NCI-H2196 treated with DMSO at 0.1 percent for 48 hours (cell line): ENCODE results near the gene GATAD2A.
"Not testable (repeated sequence)": the region's sequence is repeated elsewhere in the genome, so short reads cannot be mapped to it uniquely, and the experiment has no call there.

Experiments
- DNase-seq: peaks from one replicate; lab custom pipeline; 2025; ENCODE audit not compliant: unreplicated experiment; lab: John Stamatoyannopoulos, UW

The GATAD2A gene

DNA sequence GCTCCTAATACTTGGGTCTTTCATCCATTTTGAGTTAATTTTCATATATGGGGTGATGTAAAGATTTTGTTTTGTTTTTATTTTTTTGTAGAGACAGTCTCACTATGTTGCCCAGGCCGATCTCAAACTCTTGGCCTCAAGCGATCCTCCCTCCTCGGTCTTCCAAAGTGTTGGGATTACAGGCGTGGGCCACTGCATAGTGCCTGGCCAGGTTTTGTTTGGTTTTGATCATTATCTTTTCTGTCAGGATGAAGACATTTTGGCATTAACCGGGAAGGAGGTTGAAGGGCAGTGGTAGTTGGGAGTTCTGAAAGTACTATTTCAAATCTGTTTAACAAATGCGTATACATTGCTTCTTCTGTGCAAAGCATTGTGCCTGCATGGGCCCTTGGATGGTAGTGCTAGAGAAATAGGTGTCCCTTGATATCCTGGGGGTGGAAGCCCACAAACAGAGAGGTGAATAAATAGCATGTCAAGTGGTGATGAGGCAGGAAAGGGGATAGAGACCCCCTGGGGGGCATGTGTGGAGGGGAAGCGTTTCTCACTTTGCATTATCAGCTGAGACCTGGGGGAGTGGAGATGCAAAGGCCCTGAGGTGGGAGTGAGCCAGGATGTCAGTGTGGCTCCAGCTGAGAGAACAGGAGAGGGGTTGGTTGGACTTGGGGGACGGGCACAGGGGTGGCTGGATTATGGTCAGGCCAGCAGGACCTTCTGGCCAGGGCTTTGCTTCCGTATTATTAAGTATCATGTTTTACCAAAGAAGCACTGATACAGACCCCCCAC, 41.4 kb downstream of the GATAD2A start:
- DNase-seq = no peak

DNA sequence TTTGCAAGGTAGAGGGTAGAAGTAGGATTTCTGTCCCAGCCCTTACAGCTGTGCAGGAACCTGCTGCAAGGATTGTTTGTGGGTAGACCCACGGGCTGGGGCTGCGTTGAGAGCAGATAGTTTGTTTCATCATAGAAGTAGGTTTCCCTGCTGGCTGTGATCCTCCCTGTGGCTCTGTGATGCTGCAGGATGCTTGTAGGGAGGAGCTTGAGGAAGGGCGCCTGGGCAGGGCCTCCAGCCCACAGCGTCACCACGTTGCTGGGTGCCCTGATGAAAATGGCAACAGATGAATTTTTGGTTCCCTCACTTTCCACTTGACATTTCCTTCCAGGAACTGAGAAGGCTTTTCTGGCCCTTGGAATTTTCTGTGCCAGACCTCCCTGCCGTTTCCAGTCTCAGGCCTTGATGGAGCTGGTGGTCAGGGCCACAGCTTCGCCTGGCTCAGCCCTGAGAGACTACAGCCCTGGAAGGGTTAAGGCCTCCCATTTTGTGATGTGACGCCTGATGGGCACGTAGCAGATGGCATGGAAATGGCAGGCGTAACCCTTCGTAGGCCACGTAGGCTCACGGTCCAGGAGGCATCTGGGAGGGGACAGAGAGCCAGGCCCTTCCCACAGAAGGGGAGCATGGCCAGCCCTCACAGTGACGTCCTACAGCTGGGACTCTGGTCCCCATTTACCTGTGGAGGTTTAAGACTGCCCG, 42.2 kb downstream of the GATAD2A start:
- DNase-seq = no peak

DNA sequence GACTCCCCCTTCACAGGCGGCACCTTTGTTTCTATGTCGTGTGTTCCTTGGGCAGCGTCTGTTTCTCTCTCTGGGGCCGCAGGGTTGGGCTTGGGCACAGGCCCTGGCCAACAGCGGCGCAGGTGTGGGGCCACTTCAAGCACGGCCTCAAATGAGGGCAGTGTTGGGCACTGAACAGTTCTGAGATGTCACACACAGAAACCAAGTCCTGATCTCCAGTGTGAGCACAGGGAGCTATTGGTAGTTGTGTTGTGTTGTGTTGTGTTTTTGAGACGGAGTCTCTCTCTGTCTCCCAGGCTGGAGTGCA, 42.7 kb downstream of the GATAD2A start:
- DNase-seq = no peak

DNA sequence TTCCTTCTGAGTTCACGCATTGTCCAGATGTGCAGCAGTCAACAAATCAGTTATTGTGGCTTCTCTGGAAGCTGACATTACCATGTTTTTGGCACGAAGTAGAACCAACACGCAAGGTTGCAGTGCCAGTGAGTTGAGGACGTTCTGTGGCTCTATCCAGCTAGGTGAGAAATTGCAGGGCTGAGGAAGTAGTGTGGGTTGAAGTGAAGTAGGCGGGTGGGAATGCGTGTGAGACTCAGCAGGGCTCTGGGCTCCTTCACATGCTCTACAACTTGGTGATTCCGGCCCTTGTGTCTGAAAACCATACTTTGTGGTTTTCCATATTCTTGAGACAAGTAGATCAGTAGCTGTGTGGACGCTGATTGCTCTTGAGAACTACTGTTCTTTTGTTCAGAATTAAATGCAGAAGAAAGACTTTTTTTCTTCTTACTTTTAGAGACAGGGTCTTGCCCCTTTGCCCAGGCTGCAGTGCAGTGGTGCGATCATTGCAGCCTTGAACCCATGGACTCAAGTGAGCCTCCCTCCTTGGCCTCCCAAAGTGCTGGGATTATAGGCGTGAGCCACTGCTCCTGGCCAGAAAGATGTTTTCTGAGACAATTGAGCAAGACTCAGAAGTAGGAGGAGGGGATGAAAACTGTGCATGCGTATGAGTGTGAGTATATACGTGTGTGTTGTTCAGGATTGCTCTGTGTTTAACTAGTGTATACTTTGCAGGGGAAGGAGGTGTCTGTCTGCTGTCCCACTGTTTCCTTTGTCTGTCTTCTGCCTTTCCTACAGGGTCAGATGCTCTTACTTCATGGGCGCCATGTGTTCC, 46.2 kb downstream of the GATAD2A start:
- no peak for DNase-seq

DNA sequence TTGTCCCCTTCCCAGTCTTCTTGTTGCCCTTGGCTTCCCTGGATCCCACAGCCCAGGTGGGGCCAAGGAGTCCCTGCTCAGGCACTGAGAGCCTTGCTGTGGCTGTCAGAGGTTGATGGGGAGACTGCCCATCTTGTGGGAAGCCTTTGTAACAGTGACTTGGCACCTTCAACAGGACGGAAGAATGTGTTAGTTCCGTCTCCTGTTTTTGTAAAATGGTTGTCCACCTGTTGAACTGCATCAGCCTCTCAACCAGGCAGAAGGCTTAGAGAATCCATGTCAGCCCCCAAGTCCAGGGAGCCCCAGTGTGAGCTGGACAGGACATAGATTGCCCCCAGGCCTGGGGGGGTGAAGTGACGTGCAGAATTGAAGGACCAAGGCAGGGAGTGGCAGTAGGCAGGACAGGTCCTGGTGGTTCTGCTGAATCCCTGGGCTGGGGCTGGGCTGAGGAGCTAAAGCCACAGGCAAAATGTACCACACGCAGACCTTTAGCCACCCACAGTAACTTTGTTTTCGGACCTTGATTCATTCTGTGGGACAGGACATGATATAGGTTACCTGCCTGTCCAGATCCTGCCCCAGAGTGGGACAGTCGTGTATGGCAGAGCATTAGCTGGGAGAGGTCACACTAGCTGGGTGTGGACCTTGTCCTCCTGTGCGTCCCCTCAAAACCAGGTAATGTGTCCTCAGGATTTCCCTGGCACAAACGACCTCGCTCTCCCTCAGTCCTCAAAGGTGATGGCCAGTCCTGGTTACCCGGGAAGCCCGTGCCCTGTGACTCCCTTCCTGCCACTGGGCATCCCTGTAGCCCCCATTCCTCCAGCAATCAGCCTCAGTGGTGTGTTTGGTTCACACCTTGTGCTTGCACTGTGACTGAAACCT, 47.0 kb downstream of the GATAD2A start:
- no peak for DNase-seq

DNA sequence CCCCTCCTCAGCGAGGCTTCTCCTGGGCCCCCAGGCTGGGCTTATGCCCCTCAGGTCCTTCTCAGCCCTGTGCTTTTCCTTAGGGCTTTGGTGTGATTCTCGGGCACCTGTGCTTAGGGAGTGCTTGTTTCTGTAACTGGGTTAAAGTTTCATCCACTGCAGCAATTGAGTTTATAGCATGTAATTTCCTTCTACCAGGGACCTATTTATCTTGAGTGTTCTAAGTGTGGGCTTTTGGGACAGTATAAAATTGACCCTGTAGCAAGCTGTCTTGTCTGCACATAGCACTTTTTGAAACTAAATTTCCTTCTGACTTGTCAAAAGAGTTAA, 47.6 kb downstream of the GATAD2A start:
- no peak for DNase-seq

DNA sequence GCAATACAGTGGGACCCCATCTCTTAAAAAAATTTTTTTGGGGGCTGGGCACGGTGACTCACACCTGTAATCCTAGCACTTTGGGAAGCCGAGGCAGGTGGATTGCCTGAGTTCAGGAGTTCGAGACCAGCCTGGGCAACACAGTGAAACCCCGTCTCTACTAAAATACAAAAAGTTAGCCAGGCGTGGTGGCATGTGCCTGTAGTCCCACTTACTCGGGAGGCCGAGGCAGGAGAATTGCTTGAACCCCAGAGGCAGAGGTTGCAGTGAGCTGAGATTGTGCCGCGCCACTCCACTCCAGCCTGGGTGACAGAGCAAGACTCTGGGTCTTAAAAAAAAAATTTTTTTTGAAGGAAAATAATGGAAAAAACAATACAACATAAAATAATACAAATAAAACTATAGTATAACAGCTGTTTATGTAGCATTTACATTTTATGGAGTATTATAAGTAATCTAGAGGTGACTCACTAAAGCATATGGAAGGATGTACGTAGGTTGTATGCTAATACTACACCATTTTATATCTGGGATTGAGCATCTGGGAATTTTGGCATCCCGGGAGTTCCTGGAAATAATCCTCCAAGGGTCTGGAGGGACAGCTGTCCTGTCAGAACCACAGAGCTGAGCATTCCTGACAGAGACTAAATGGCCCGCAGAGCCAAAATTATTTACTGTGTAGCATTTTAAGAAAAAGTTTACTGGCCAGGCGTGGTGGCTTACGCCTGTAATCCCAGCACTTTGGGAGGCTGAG, 49.9 kb downstream of the GATAD2A start:
- DNase-seq = not testable (repeated sequence)

DNA sequence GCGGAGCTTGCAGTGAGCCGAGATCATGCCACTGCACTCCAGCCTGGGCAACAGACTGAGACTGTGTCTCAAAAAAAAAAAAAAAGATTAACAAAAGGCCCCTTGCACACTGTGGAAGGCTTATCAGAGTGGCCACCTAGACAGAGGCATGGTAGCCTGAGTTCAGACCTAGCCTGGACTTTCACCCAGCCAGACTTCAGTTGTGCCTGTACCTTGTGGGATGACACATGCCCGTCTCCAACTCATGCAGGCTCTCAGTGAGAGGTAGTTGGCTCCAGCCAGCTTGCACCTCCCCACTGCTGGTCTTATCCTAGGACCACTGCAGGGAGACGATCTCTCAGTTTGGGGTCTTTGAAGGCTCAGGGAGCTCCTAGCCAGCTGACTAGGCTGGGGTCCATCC, 52.2 kb downstream of the GATAD2A start:
- no peak for DNase-seq

DNA sequence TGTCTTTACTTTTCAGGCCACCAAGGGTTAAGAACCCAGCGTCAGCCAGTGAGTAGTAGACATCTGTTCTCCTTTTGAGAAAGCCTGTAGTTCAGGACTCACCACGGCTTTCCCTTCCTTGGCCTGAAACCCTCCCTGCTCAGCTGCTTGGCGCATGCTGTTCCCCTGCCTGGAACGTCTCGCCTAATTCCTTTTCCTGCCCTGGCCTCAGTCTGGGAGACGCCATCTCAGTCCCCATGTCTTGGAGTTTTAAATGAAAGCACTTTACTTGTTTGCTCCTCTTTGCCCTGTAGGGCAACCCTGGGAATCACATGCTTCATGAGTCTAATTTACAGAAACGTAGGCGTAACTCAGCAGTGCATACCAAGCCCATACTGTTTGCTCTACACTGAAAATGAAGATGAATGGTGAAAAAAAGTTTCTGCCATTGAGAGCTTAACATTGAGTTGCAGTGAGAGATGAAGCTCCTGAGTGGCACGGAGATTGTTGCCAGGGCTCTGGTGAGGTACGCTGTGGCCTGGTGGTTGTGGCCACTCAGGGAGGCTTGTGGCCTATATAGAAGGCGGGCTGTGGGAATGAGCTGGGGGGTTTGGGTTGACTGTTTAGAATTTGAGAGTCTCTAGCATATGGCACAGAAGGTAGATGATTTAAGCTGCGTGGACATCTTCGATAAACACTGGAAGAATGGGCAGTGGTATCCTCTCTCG, 52.8 kb downstream of the GATAD2A start:
- DNase-seq = no peak

DNA sequence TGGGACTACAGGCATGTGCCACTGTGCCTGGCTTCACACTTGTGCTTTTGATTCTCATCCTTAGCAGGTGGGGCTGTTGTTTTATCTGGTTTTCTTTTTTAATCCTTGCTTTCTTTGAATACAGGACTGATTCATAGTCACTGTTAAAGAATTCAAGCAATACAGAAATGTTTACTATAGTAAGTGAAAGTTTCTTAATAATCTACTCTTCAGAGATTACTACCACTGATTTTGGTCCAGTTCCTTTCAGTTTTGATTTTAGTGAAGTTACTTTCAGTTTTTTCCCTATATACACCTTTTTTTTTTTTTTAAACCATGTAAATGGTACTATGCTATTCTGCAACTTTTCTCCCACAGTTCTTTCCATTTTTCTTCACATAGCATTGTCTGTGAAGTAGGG, 53.6 kb downstream of the GATAD2A start:
- DNase-seq = no peak

DNA sequence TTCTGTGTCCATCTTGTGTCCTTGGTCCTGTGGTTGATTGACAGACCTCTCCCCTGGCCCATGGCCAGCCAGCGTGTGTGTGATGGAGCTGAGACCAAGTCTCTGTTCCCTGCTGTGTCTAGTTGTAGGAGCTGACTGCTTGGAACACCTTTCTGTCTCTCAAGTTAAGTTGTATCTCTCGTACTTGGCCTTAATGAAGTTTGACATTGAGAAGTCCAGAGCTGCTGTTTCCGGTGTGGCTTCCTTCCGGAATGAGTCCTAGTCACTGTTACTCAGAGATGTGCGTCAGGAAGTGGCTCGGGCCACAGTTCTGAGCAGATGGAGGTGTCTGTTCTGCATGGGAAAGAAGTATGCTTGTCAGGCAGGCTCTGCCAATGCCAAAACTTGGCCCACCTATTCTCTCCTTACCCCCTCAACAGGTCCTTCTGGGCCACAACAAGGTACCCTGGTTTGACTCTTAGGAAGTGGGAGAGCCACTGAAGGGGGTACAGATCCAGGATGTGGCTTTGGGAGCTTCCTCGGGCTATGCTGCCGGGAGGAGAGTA, 54.3 kb downstream of the GATAD2A start:
- DNase-seq = no peak

DNA sequence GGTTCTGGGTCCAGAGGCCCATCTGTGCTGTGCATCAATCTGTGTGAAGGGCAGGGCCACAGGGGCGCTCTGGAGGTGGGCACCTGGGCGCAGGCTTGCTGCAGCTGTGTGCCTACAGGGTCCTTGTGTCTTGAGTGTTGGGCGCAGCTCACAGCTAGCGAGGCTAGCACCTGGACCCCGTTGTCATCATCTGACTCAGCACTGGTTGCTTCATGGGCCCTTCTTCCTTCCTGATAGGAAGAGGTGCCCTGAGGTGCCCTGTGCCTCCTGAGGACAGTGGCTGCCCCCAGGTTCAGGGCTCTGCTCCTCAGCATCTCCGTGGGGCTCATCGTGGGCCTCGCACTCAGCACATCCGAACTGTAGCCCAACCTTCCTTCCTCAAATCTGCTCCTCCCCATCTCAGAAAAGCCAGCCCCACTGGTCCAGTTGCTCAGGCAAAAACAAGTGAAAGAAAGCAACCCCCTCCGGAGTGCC, 54.8 kb downstream of the GATAD2A start:
- no peak for DNase-seq

DNA sequence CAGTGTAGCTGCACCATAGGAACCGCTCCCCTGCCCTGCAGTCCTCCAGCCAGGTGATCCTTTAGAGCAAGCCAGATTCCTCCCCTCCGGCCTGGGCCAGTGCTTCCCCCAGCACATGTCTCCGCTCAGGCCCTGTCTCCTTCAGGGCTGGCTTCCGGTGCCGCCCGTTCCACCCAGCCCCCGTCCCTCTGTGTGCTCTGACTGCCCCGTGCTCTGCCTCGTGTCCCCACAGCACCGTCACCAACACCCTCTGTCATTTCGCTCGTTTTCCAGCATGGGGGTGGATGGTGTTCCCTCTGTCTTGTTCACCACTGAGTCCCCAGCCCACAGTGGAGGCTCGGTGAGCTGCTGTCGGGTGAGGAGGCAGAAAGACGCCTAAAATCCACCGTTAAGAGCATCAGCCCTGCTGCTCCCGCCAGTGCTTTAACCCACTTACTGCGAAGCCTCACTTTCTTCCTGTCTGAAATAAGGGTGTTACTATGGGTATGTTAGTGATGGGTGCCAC, 55.3 kb downstream of the GATAD2A start:
- no peak for DNase-seq

DNA sequence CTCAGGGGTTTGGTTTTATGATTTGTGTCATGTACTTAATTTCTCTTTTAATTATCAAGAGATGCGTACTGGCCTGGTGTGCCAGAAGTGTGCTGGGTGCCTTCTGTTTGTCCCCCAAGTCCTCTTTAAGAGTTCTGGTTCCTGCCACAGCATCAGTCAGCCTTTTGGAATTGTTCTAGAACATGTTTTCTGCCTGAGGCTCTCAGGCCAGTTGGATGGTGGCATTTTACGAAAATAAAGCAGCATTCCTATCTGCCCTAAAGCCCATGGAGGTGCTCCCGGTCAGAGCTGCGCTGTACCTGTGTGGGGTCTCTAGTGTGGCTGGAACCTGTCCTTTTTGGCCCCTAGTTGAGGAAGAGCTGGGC, 55.8 kb downstream of the GATAD2A start:
- DNase-seq = no peak

DNA sequence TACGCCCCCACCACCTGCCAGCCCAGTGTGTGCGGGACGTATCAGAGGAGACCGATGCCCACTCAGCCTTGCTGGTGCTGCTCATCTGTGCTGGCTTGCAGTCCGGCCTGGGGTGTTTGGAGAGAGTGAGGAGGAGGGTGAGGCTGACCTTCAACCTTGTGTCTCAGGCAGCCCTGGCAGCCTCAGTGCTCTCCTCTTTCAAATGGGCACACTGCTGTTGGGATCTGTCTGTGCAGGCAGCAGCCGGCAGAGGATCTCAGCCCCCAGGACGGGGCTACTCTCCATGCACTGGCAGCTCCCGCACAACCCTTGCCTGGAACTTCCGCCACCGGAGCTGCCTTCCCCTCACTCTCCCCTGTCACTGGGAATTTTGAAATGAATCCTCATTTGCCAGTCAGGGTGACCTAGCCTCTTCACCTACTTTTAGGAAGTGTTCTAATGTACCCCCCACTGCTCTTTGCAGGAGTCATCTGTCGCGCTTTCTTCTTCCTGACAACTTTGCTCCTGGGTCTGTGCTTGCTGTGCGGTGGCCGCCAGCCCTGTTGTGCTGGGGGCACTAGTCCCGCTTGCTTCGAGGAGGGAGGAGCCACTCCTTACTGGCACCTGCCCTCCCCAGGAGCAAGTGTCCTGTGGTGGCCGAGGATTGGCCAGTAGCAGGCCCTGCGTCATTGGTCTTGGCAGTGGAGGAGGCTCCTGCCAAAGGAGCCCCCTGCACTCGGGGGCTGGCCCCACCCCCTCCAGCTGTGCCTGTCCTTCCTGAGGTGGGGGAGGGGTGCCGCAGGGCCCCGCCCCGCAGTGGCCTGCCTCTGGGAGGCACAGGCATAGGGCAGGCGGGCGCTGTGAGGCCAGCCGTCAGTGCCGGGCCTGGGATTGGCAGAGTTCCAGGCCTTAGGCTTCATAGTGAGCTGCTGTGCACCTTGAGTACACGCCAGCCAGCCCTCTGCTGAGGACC, 56.5 kb downstream of the GATAD2A start:
- no peak for DNase-seq

DNA sequence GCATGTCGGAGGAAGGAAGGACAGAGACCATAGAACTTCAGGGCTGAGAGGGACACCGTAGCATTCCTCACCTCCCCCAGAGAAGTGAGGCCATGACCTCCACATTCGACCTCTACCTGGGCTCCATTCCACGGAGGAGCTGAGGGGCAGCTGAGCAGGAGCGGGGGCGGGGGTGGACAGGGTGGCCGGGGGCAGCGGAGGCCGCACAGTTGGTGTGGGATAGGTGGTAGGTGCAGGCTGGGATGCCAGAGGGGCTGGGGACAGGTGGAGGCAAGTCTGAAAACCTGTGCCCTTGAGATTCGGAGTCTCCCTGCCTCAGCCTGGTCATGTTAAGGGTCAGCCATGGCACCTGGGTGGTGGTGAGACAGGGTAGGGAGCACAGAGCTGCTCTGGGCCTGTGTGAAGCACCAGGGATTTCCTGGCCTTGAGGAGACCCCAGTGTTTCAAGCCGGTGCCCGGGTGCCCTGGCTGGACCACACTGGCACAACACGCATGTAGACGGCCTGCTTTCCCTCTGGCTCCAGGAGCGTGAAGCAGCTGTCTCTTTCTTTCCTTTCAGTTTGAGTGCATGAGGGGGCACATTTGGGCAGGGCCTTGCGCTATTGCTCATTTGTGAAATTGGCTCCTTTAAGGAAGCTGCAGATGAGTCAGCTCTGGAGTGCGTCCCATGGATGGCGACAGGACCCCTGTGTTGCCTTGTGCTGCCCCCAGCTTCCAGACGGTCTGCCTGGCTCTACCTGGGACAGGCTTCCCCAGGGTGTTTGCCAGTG, 58.1 kb downstream of the GATAD2A start:
- no peak for DNase-seq

DNA sequence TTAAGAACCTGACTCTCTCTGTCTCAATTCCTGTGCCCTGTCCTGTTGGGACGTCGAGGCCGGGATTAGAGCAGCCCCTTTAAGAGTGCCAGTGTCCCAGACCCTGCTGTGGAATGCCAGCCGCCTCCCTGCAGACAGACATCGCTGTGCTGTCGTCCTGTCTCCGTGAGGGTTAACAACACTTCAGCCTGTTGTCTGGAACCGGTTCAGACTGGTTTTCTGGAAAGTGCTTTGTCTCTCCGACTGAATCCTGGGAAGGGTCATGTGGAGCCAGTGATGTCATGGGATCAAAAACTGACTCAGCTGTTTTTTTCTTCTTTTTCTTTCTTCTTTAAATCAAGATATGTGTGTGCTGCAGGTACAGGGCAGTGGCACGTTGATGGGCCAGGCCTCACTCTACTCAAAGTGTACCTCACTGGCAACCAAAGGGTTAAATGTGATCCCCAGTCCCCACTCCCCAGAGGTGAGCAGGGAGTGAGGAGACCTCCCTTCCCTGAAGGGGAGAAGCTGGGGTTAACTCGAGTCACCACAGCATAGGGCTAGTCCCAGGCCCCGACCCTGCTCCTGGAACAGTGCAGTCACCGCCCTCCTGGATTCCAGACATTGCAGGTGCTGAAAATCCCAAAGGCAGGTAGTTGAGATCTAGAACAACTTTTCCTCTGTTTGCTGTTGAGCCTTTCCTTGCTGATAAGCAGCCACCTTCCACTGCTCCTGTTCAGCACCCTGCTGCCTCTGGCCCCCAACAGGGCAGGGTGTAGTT, 59.0 kb downstream of the GATAD2A start:
- no peak for DNase-seq
